Skin of body (tissue), 2 donors: ENCODE measurements around the gene TXNDC11. TPM values are rescaled to one million over a fixed set of nuclear protein-coding genes. Genes with fewer than 3 reads are reported as not detected.

Source experiments
- DNase-seq: peaks from one replicate; lab custom pipeline; 2025; lab: John Stamatoyannopoulos, UW
- total RNA-seq: library from RNA; depleted of rRNA; stranded (reverse); fragments of >200 nt; gene quantifications from one replicate; pipeline ENCODE4 v1.2.3, GENCODE V29; 2014

TXNDC11 gene
- total RNA-seq, 1 donor from 2014 or later = 22.9 TPM

- no peak for DNase-seq
These were observed 50.9 kb downstream of the TXNDC11 start for GRCh38 chr16:11691771-11692170.

- no peak for DNase-seq
These were observed 51.4 kb downstream of the TXNDC11 start for GRCh38 chr16:11691235-11691634.

GRCh38 chr16:11689031-11689840 lies 53.4 kb downstream of the TXNDC11 start:
- DNase-seq = no peak

GRCh38 chr16:11688520-11688886 lies 54.2 kb downstream of the TXNDC11 start:
- DNase-seq = no peak

GRCh38 chr16:11687601-11688519 lies 54.8 kb downstream of the TXNDC11 start:
- DNase-seq = no peak

- DNase-seq = no peak
These were observed 55.8 kb downstream of the TXNDC11 start for GRCh38 chr16:11686713-11687380.

- DNase-seq = peak; percentile 76
These were observed 56.6 kb downstream of the TXNDC11 start for GRCh38 chr16:11685844-11686618.

- DNase-seq = no peak
These were observed 58.2 kb downstream of the TXNDC11 start for GRCh38 chr16:11684231-11685025.

- DNase-seq = no peak
These were observed 59.5 kb downstream of the TXNDC11 start for GRCh38 chr16:11683145-11683544.

- no peak for DNase-seq
These were observed 60.0 kb downstream of the TXNDC11 start for GRCh38 chr16:11682655-11683096.

GRCh38 chr16:11681976-11682654 lies 60.5 kb downstream of the TXNDC11 start:
- no peak for DNase-seq

GRCh38 chr16:11681556-11681955 lies 61.1 kb downstream of the TXNDC11 start:
- no peak for DNase-seq

GRCh38 chr16:11679941-11680911 lies 62.4 kb downstream of the TXNDC11 start:
- no peak for DNase-seq

- DNase-seq = no peak
These were observed 63.4 kb downstream of the TXNDC11 start for GRCh38 chr16:11679250-11679649.

- no peak for DNase-seq
These were observed 64.4 kb downstream of the TXNDC11 start for GRCh38 chr16:11677959-11678881.

GRCh38 chr16:11677451-11677951 lies 65.2 kb downstream of the TXNDC11 start:
- no peak for DNase-seq

GRCh38 chr16:11676799-11677198 lies 65.9 kb downstream of the TXNDC11 start:
- DNase-seq = no peak
